Measurements from ENCODE around the gene AGR3. TPM values are rescaled to one million over a fixed set of nuclear protein-coding genes. Genes with fewer than 3 reads are reported as not detected.

Gene AGR3
- total and polyA plus RNA-seq, 8 donors = 0.83 to 19.2 (median 4.6) TPM

- Histone ChIP-seq H3K36me3 (no peaks in the 10 kb centered on the region), H3K9me3 (no peaks in the 10 kb centered on the region), H3K27ac (no peak overlapping the region), H3K4me1 (peaks cover 0 to 7% (median 6%) of the 10 kb centered on the region in 3 donors), H3K27me3 (no peaks in the 10 kb centered on the region), H3K4me3 (no peak overlapping the region)
- no peak for DNase-seq
- WGBS, 2 donors = 74 to 77% methylated on average over 3 of the region's 3 CpGs
- ATAC-seq = no peak
- no peak for FAIRE-seq
- TF ChIP-seq CTCF (IDR thresholded peaks at IDR 0.05) = no peak
- intact Hi-C loops (cut with DNase I) = loop anchor here in 1 of 3 donors (10.0 kb wide), 1 partner anchor 231 kb away; no protein-coding TSS in a partner anchor
Observed at GRCh38 chr7:16925609-16926008, 43.8 kb upstream of the AGR3 start.

- intact Hi-C loops (cut with DNase I) = loop anchor here in 1 of 3 donors (10.0 kb wide), 1 partner anchor 228 kb away; no protein-coding TSS in a partner anchor
- ATAC-seq = no peak
- no peak for FAIRE-seq
- H3K4me3 ChIP-seq = no peak overlapping the region
- no peaks in the 10 kb centered on the region for H3K36me3 ChIP-seq
- 87 to 90% methylated on average over 2 of the region's 2 CpGs for WGBS, 2 donors
- H3K9me3 ChIP-seq = no peaks in the 10 kb centered on the region
- peaks cover 0 to 7% (median 6%) of the 10 kb centered on the region in 3 donors for H3K4me1 ChIP-seq
- no peak overlapping the region for H3K27ac ChIP-seq
- H3K27me3 ChIP-seq = no peaks in the 10 kb centered on the region
- DNase-seq = no peak
- TF ChIP-seq CTCF (IDR thresholded peaks at IDR 0.05) = no peak
Observed at GRCh38 chr7:16923019-16923418, 41.2 kb upstream of the AGR3 start.

GRCh38 chr7:16921644-16922257 lies 40.0 kb upstream of the AGR3 start:
- ATAC-seq (peak; percentile 46 to 87 (median 74)), FAIRE-seq (no peak), DNase-seq (no peak)
- intact Hi-C loops (cut with DNase I) = loop anchor here in 1 of 3 donors (10.0 kb wide), 1 partner anchor 227 kb away; no protein-coding TSS in a partner anchor
- Histone ChIP-seq H3K27ac (peak overlapping the region in 2 of 4 donors; percentile 30 to 61), H3K27me3 (no peaks in the 10 kb centered on the region), H3K36me3 (no peaks in the 10 kb centered on the region), H3K4me3 (no peak overlapping the region), H3K9me3 (no peaks in the 10 kb centered on the region), H3K4me1 (peaks cover 0 to 7% (median 6%) of the 10 kb centered on the region in 3 donors)
- TF ChIP-seq CTCF (IDR thresholded peaks at IDR 0.05) = no peak
- 15 to 21% methylated on average over 3 of the region's 3 CpGs for WGBS, 2 donors

GRCh38 chr7:16921151-16921550 lies 39.4 kb upstream of the AGR3 start:
- H3K27ac ChIP-seq = peak overlapping the region in 1 of 4 donors; percentile 61
- WGBS, 2 donors = 85% methylated on average over 4 of the region's 4 CpGs
- no peaks in the 10 kb centered on the region for H3K9me3 ChIP-seq
- FAIRE-seq = no peak
- H3K27me3 ChIP-seq = no peaks in the 10 kb centered on the region
- no peak overlapping the region for H3K4me3 ChIP-seq
- intact Hi-C loops (cut with DNase I) = loop anchor here in 1 of 3 donors (10.0 kb wide), 1 partner anchor 226 kb away; no protein-coding TSS in a partner anchor
- ATAC-seq = peak in 1 of 4 donors; percentile 20
- TF ChIP-seq CTCF (IDR thresholded peaks at IDR 0.05) = no peak
- H3K4me1 ChIP-seq = peaks cover 0 to 7% (median 6%) of the 10 kb centered on the region in 3 donors
- no peaks in the 10 kb centered on the region for H3K36me3 ChIP-seq
- no peak for DNase-seq

GRCh38 chr7:16919440-16919839 lies 37.7 kb upstream of the AGR3 start:
- H3K36me3 ChIP-seq = no peaks in the 10 kb centered on the region
- H3K4me1 ChIP-seq = peaks cover 0 to 7% (median 6%) of the 10 kb centered on the region in 3 donors
- no peaks in the 10 kb centered on the region for H3K9me3 ChIP-seq
- FAIRE-seq = no peak
- ATAC-seq = no peak
- TF ChIP-seq CTCF (IDR thresholded peaks at IDR 0.05) = no peak
- DNase-seq = no peak
- intact Hi-C loops (cut with DNase I) = loop anchor here in 2 of 3 donors (10.0 kb wide), 2 partner anchors 115 to 225 kb away; partner anchors contain the start of gene AGR2 (in 1 of the 2)
- H3K4me3 ChIP-seq = no peak overlapping the region
- H3K27me3 ChIP-seq = no peaks in the 10 kb centered on the region
- no peak overlapping the region for H3K27ac ChIP-seq
